Sigmoid colon (tissue), 4 donors: ENCODE results near the gene TAOK1.

ENCODE experiments used
- CTCF ChIP-seq, 4 experiments: fragments of 450-650 bp in 3 of 4; fragments of 200-600 bp in 1 of 4; IDR thresholded peaks; one replicate each; pipeline ENCODE4 v1.5.1; 2016 to 2019; ENCODE audit warnings: antibody characterized with exemption in 4 of 4, mild to moderate bottlenecking in 3 of 4, moderate library complexity in 2 of 4
- EP300 ChIP-seq, 4 donors: sonication (generic); formaldehyde crosslinking; IDR thresholded peaks; one replicate each; pipeline ENCODE4 v1.6.1; 2017; ENCODE audit warnings: antibody characterized with exemption in 4 of 4
- POLR2AphosphoS5 ChIP-seq, 4 donors: sonication (generic); formaldehyde crosslinking; IDR thresholded peaks; one replicate each; pipeline ENCODE4 v1.6.1; 2017; ENCODE audit warnings: antibody characterized with exemption in 4 of 4

GRCh38 chr17:29449865-29450671 lies 59.9 kb downstream of the TAOK1 start:
- TF ChIP-seq POLR2AphosphoS5 (IDR thresholded peaks at IDR 0.05) (no peak), CTCF (IDR thresholded peaks at IDR 0.05) (no peak), EP300 (IDR thresholded peaks at IDR 0.05) (no peak)
